ENCODE data around the gene DRC1.

DRC1 gene

GRCh38 chr2:26469092-26469710 lies 67.5 kb downstream of the DRC1 start:
- no peaks in the 10 kb centered on the region for H3K27me3 ChIP-seq
- no peak overlapping the region for H3K9ac ChIP-seq
- no peaks in the 10 kb centered on the region for H3K36me3 ChIP-seq
- no peaks in the 10 kb centered on the region; a peak in 1 of 22 replicates for H4K20me1 ChIP-seq
- no peak overlapping the region for H3K27ac ChIP-seq
- TF ChIP-seq Cebpa-rat (IDR thresholded peaks at IDR 0.05) = no peak
- no peak overlapping the region for H3K4me3 ChIP-seq
- H3K9me3 ChIP-seq (replicated peaks in 1 of 11) = no peaks in the 10 kb centered on the region
- H3K4me2 ChIP-seq = no peak overlapping the region
- peaks cover 0 to 13% (median 8%) of the 10 kb centered on the region in 10 experiments; a peak in 14 of 20 replicates for H3K4me1 ChIP-seq

DNA sequence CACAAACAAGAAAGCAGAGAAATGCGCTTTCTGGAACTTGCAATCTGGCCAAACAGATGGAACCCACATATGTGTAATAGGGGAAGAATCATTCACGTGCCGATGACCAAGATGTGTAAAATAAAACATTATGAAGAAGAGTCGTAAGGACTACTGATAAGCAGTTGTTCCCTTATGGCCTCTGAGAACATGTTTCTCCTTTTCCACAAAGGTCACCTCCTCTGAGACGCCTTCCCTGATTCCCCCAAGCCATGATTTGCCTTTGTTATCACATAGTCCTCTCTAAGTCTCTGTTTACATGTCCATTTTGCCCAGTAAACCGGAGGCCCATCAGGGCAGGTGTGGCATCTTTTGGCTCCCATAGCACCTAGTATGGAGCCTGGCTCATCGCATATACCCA lies 68.2 kb downstream of the DRC1 start:
- H3K9me3 ChIP-seq (replicated peaks in 1 of 11) = no peaks in the 10 kb centered on the region
- H3K4me1 ChIP-seq = peaks cover 0 to 5% (median 2%) of the 10 kb centered on the region in 10 experiments; a peak in 10 of 20 replicates
- no peaks in the 10 kb centered on the region for H3K36me3 ChIP-seq
- no peaks in the 10 kb centered on the region; a peak in 1 of 22 replicates for H4K20me1 ChIP-seq
- H3K4me3 ChIP-seq = no peak overlapping the region
- TF ChIP-seq Cebpa-rat (IDR thresholded peaks at IDR 0.05) = no peak
- no peak overlapping the region for H3K4me2 ChIP-seq
- no peaks in the 10 kb centered on the region for H3K27me3 ChIP-seq
- H3K9ac ChIP-seq = no peak overlapping the region
- no peak overlapping the region for H3K27ac ChIP-seq

- TF ChIP-seq Cebpa-rat (IDR thresholded peaks at IDR 0.05) = no peak
- Histone ChIP-seq H3K4me1 (no peaks in the 10 kb centered on the region), H3K36me3 (no peaks in the 10 kb centered on the region), H4K20me1 (no peaks in the 10 kb centered on the region; a peak in 1 of 22 replicates), H3K4me3 (no peak overlapping the region), H3K4me2 (no peak overlapping the region), H3K27me3 (no peaks in the 10 kb centered on the region), H3K9me3 (replicated peaks in 1 of 11) (no peaks in the 10 kb centered on the region), H3K27ac (no peak overlapping the region), H3K9ac (no peak overlapping the region)
Measured at GRCh38 chr2:26470601-26471260, 69.0 kb downstream of the DRC1 start.

- Histone ChIP-seq H3K9me3 (replicated peaks in 1 of 11) (no peaks in the 10 kb centered on the region), H3K9ac (no peak overlapping the region), H3K27ac (no peak overlapping the region), H3K4me2 (no peak overlapping the region), H3K27me3 (no peaks in the 10 kb centered on the region), H4K20me1 (no peaks in the 10 kb centered on the region; a peak in 1 of 22 replicates), H3K4me3 (no peak overlapping the region), H3K4me1 (no peaks in the 10 kb centered on the region), H3K36me3 (no peaks in the 10 kb centered on the region)
- no peak for TF ChIP-seq Cebpa-rat (IDR thresholded peaks at IDR 0.05)
Measured at GRCh38 chr2:26471289-26471688, 69.6 kb downstream of the DRC1 start.

GRCh38 chr2:26471766-26472706 lies 70.3 kb downstream of the DRC1 start:
- Histone ChIP-seq H3K4me3 (no peak overlapping the region), H3K36me3 (no peaks in the 10 kb centered on the region), H3K4me1 (peaks cover 0 to 1% (median under 1%) of the 10 kb centered on the region in 10 experiments; a peak in 13 of 20 replicates), H3K27ac (no peak overlapping the region), H3K27me3 (no peaks in the 10 kb centered on the region), H3K9ac (no peak overlapping the region), H4K20me1 (no peaks in the 10 kb centered on the region; a peak in 1 of 22 replicates), H3K4me2 (no peak overlapping the region), H3K9me3 (replicated peaks in 1 of 11) (no peaks in the 10 kb centered on the region)
- no peak for TF ChIP-seq Cebpa-rat (IDR thresholded peaks at IDR 0.05)

GRCh38 chr2:26472821-26473655 lies 71.3 kb downstream of the DRC1 start:
- Histone ChIP-seq H3K9me3 (replicated peaks in 1 of 11) (no peaks in the 10 kb centered on the region), H3K4me1 (peaks cover 6 to 11% (median 11%) of the 10 kb centered on the region in 10 experiments; a peak in 17 of 20 replicates), H3K27ac (no peak overlapping the region), H3K4me3 (no peak overlapping the region), H4K20me1 (no peaks in the 10 kb centered on the region; a peak in 1 of 22 replicates), H3K27me3 (no peaks in the 10 kb centered on the region), H3K9ac (no peak overlapping the region), H3K36me3 (no peaks in the 10 kb centered on the region), H3K4me2 (no peak overlapping the region)
- no peak for TF ChIP-seq Cebpa-rat (IDR thresholded peaks at IDR 0.05)

- H3K4me3 ChIP-seq = no peak overlapping the region
- no peaks in the 10 kb centered on the region for H3K9me3 ChIP-seq (replicated peaks in 1 of 11)
Measured at GRCh38 chr2:26473796-26474195, 72.1 kb downstream of the DRC1 start.

GRCh38 chr2:26474261-26474785 lies 72.6 kb downstream of the DRC1 start:
- no peaks in the 10 kb centered on the region for H3K36me3 ChIP-seq
- no peak overlapping the region for H3K4me3 ChIP-seq
- no peak overlapping the region for H3K9ac ChIP-seq
- no peaks in the 10 kb centered on the region for H3K9me3 ChIP-seq (replicated peaks in 1 of 11)
- H3K27ac ChIP-seq = no peak overlapping the region
- peaks cover 6 to 16% (median 14%) of the 10 kb centered on the region in 10 experiments; a peak in 17 of 20 replicates for H3K4me1 ChIP-seq
- no peak overlapping the region for H3K4me2 ChIP-seq
- H3K27me3 ChIP-seq = no peaks in the 10 kb centered on the region
- H4K20me1 ChIP-seq = no peaks in the 10 kb centered on the region; a peak in 1 of 22 replicates
- no peak for TF ChIP-seq Cebpa-rat (IDR thresholded peaks at IDR 0.05)

More at GRCh38 chr2:26473796-26474195, 72.1 kb downstream of the DRC1 start:
- Histone ChIP-seq H3K4me1 (peaks cover 6 to 16% (median 14%) of the 10 kb centered on the region in 10 experiments; a peak in 17 of 20 replicates), H4K20me1 (no peaks in the 10 kb centered on the region; a peak in 1 of 22 replicates), H3K36me3 (no peaks in the 10 kb centered on the region), H3K9ac (no peak overlapping the region), H3K27ac (no peak overlapping the region), H3K27me3 (no peaks in the 10 kb centered on the region), H3K4me2 (no peak overlapping the region)
- TF ChIP-seq Cebpa-rat (IDR thresholded peaks at IDR 0.05) = no peak

All from BLaER1 treated with 17β-estradiol and CSF1 and Interleukin-3, amounts not matched to agents 10 nM and 100 nM (cell line).